AG20443 (cell line): ENCODE data around the gene TP63.

Experiments used
- DNase-seq: peaks from one replicate; pipeline ENCODE4 v3.0.0; 2012; ENCODE audit warnings: low spot score, mixed read lengths

Gene TP63

GRCh38 chr3:189863031-189863430, 231.8 kb downstream of the TP63 start:
- peak; percentile 24 for DNase-seq

GRCh38 chr3:189868061-189868460, 236.9 kb downstream of the TP63 start:
- no peak for DNase-seq

- no peak for DNase-seq
These were observed 238.0 kb downstream of the TP63 start for GRCh38 chr3:189869165-189869564.

GRCh38 chr3:189871418-189871817, 240.2 kb downstream of the TP63 start:
- DNase-seq = no peak

GRCh38 chr3:189883113-189883753, 252.0 kb downstream of the TP63 start:
- DNase-seq = no peak

- DNase-seq = no peak
These were observed 259.3 kb downstream of the TP63 start for GRCh38 chr3:189890496-189890895.

- DNase-seq = no peak
These were observed 265.3 kb downstream of the TP63 start for GRCh38 chr3:189896533-189896932.

- DNase-seq = no peak
These were observed 266.2 kb downstream of the TP63 start for GRCh38 chr3:189897406-189897805.

GRCh38 chr3:189898559-189899153, 267.5 kb downstream of the TP63 start:
- DNase-seq = no peak

- no peak for DNase-seq
These were observed 268.0 kb downstream of the TP63 start for GRCh38 chr3:189899186-189899585.

- no peak for DNase-seq
These were observed 269.4 kb downstream of the TP63 start for GRCh38 chr3:189900578-189900977.

GRCh38 chr3:189901481-189901880, 270.3 kb downstream of the TP63 start:
- DNase-seq = no peak

GRCh38 chr3:189902230-189903186, 271.3 kb downstream of the TP63 start:
- peak; percentile 9 for DNase-seq

GRCh38 chr3:189903562-189904250, 272.5 kb downstream of the TP63 start:
- no peak for DNase-seq

- no peak for DNase-seq
These were observed 276.6 kb downstream of the TP63 start for GRCh38 chr3:189907803-189908202.

GRCh38 chr3:189908646-189909045, 277.5 kb downstream of the TP63 start:
- peak; percentile 34 for DNase-seq

GRCh38 chr3:189909139-189909538, 277.9 kb downstream of the TP63 start:
- DNase-seq = no peak

- DNase-seq = no peak
These were observed 278.4 kb downstream of the TP63 start for GRCh38 chr3:189909573-189909972.

- no peak for DNase-seq
These were observed 279.8 kb downstream of the TP63 start for GRCh38 chr3:189911001-189911400.

GRCh38 chr3:189914799-189915198, 283.6 kb downstream of the TP63 start:
- peak; percentile 82 for DNase-seq

- no peak for DNase-seq
These were observed 290.6 kb downstream of the TP63 start for GRCh38 chr3:189921770-189922169.
